ENCODE data around the gene FAM168B.

Gene FAM168B

DNA sequence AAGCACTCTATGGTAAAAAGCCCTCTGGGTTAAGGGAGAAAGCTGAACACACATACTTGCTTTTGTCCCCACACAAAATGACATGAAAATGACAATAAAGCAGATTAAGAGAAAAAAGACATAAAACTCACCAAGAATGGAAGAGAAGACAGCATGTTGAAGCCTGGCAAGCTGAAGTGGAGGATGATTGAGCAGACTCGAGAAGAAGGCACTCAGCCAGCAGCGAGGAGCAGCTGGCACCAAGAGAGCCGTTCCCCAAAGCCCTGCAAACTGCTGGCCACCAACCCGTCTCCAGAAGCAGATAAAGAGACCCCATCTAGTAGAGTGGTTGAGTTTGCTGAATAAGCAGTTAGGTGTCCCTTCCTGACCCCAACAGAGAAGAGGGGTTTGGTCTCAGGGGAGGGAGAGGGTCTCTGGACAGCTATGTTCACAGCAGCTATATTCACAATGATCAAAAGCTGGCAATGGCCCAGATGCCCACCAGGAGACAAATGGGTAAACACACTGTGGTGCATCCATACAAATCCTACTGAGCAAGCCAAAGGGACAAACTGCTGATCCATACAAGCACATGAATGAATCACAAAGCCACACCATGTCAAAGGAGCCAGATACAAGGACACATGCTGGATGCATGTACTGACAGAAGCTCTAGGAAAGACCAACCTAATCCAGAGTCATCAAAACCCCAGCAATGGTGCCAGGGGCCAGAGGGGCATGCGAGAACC, 36.9 kb downstream of the FAM168B start:
- in situ Hi-C loops (cut with MboI; ENCODE audit: low sequenced_read_pairs) = no loop called here

DNA sequence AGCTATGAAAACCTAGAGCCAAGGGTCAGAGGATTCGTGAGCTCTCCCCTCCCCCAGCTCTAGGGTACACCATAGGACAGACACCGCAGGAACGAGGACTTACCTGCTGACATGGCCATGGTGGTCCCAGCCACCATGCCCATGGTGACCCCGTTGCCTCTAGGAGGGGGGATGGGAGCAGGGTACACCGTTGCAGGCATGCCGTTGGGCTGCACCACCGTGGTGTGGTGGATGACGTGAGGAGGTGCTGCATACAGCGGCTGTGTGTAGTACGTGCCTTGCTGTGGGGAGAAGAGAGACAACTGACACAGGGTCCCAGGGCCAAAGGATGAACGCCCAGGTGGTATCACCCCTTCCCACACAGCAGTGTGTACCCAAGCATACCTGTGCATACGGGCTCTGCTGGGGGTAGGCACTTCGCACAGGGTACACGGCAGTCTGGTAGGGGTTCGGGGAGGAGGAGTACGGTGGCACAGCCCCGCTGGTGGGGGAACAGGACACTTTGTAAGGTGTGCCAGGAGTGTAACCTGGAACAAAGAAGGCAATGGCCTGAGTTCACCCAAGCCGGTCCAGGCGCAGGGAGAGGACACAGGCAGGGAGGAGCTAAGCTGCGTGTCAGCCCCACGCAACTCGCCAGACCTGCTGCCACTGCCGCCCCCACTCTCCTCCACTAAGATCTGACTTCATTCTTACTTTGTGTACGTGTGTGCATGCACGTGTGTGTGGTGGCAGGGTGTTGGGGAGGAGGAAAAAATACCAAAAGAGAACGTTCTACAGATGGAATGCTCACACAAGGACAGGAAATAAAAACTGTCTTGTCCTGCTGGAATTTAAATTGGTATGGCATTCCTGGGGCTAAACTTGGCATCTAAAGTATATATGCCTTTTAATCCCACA, 37.8 kb downstream of the FAM168B start:
- in situ Hi-C loops (cut with MboI; ENCODE audit: low sequenced_read_pairs) = no loop called here

- in situ Hi-C loops (cut with MboI; ENCODE audit: low sequenced_read_pairs) = no loop called here
These were observed 38.8 kb downstream of the FAM168B start for GRCh38 chr2:131054488-131054887.

DNA sequence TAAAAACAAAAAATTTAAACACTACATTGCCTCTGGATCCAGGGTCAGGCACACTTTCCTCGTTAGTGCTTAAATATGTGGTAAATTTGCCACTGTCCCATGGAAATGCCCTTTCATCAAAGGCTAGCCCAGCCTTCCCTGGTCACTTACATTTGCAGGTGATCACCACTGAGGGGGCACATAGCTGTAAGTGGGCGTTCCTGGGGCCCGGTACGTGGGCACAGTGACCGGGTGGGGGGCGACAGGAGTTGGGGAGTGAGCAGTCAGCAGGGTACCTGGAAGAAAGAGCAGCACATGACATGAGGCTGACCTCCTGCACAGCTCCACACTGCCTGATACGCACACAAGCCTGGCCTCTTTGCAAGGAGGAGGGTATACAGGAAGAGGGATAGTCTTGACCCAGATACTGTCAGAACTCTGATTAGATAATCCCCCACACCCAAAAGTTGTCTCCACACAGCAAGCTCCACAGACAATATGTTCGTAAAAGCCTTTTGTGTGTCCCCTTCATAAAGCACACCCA, 40.5 kb downstream of the FAM168B start:
- in situ Hi-C loops (cut with MboI; ENCODE audit: low sequenced_read_pairs) = no loop called here

GRCh38 chr2:131050896-131051295, 42.4 kb downstream of the FAM168B start:
- in situ Hi-C loops (cut with MboI; ENCODE audit: low sequenced_read_pairs) = no loop called here

- in situ Hi-C loops (cut with MboI; ENCODE audit: low sequenced_read_pairs) = no loop called here
These were observed 44.0 kb downstream of the FAM168B start for GRCh38 chr2:131049150-131049718.

GRCh38 chr2:131048641-131049040, 44.6 kb downstream of the FAM168B start:
- in situ Hi-C loops (cut with MboI; ENCODE audit: low sequenced_read_pairs) = no loop called here

DNA sequence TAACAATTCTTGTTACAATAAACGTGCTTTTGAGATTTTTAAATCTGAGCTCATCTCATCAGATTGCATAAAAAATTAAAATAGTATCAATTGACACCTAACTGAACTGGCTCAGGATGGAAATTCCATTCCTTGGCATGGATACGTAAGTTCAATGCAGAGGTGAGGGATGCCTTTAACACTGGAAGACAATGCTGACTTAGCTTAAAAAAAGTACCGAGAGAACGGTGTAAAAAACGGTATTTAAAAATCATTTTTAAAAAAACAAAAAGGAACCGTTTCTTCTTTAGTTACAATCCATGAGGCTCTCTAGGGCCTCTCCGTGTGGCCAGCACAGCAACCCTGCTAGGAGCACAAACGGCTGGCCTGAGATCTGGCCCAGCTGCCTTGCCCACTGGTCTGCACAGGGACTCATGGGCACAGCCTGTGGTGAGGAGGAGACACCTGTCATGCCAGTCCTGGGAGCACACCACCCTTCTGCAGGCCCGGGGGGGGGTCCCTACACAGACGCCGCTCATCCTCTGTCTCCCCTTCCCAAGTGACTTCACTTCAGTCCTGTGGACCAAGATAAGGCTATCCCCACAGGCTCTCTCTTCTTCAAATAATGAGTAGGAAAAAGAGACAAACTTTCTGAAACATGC, 45.2 kb downstream of the FAM168B start:
- in situ Hi-C loops (cut with MboI; ENCODE audit: low sequenced_read_pairs) = no loop called here

GRCh38 chr2:131046918-131047652, 46.2 kb downstream of the FAM168B start:
- in situ Hi-C loops (cut with MboI; ENCODE audit: low sequenced_read_pairs) = no loop called here

- in situ Hi-C loops (cut with MboI; ENCODE audit: low sequenced_read_pairs) = no loop called here
These were observed 47.0 kb downstream of the FAM168B start for GRCh38 chr2:131046028-131046917.

GRCh38 chr2:131045286-131046027, 47.8 kb downstream of the FAM168B start:
- in situ Hi-C loops (cut with MboI; ENCODE audit: low sequenced_read_pairs) = no loop called here

GRCh38 chr2:131044757-131045150, 48.5 kb downstream of the FAM168B start:
- in situ Hi-C loops (cut with MboI; ENCODE audit: low sequenced_read_pairs) = no loop called here

DNA sequence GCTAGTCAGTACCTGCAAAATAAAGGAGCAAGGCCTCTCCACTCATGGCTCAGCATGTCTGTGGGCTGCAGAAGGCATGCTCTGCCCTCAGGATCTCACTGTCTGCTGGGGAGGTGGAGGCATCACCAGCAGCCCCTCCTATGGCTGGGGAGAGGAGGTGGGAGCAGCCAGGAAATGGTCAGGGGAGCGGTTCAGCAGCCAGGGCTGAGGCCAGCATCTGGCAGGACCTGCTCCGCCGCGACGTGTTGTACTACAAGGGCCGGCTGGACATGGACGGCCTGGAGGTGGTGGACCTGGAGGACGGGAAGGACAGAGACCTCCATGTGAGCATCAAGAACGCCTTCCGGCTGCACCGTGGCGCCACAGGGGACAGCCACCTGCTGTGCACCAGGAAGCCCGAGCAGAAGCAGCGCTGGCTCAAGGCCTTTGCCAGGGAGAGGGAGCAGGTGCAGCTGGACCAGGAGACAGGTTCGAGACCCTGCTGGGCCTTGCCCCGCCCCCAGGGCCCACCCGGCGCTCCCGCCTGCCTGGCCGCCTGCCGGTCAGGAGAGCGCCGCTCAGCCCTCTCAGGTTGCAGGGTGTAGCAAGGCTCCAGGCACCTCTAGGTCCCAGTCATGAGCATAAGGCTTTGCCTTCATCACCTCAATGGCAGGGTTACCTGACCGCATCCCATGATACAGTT, 49.0 kb downstream of the FAM168B start:
- in situ Hi-C loops (cut with MboI; ENCODE audit: low sequenced_read_pairs) = no loop called here

GRCh38 chr2:131043199-131044074, 49.8 kb downstream of the FAM168B start:
- in situ Hi-C loops (cut with MboI; ENCODE audit: low sequenced_read_pairs) = no loop called here

DNA sequence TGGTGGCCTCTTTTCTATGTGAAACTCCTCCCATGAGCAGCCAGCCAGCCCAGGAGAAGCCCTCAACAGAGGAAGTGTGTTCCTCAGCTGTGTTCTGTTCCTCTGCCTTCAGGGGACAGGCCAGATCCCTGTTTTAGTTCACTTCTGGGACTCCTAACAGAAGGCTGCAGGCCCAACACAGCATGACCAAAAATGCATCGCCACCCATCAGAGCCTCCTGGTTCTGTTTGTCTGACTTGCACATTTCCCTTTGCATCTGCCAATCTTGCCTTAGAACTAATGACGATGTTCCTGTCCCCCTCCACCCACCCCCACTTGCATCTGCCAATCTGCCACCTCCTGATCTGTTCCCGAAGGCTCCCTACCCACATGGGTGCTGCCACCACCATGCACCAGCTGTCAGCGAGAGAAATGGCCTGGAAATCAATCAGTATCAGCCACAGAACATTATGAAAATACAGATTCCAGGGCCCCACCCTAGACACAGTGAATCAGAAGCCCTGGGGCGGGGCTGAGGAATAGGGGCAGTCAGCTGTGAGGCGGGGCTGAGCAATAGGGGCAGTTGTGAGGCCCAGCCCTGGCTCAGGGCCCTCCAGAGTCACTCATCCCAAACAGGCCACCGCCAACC, 51.0 kb downstream of the FAM168B start:
- in situ Hi-C loops (cut with MboI; ENCODE audit: low sequenced_read_pairs) = no loop called here

DNA sequence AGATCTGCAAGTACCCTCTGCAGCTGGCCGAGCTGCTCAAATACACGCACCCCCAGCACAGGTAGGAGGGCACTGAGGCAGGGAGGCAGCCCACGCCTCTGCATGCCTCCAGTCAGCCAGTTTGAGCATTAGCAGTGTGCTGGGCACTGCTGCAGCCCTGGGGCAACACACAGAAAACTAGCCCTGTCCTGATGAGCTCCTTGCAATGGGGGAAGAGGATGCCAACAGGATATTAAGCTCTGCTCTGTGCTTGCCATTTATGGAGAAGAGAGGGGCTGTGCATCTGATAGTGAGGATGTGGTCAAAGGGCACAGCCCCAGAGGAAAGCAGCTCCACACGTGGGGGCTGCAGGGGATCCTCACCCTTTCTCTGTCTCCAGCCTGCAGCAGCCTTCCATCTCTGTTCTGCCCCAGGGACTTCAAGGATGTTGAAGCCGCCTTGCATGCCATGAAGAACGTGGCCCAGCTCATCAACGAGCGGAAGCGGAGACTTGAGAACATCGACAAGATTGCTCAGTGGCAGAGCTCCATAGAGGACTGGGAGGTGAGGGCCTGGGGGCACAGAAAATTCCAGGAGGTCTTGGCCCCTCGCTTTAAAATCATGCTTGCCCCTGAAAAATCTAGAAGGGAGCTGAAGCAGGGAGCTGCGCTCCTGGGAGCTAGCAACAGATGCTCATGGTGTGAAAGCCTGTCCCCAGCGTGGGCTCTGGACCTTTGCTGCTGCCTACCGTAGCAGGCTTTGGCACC, 51.7 kb downstream of the FAM168B start:
- in situ Hi-C loops (cut with MboI; ENCODE audit: low sequenced_read_pairs) = no loop called here
